ENCODE data around the gene SBNO1.

DNA sequence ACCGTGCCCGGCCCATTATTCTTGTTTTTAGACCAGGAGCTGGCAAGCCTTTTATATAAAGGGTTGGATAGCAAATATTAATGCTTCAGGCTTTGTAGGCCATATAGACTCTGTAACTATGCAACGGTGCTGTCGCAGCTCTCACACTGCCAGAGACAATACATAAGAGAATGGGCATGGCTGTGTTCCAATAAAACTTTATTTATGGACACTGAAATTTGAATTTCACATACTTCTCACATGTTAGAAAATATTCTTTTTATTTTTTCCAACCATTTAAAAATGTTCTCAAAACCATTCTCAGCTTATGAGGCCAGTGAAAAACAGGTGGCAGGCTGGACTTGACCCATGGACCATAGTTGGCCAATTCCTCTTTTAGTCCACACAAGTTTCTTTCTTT, 80.0 kb downstream of the SBNO1 start:
- TF ChIP-seq, protein P1, sequence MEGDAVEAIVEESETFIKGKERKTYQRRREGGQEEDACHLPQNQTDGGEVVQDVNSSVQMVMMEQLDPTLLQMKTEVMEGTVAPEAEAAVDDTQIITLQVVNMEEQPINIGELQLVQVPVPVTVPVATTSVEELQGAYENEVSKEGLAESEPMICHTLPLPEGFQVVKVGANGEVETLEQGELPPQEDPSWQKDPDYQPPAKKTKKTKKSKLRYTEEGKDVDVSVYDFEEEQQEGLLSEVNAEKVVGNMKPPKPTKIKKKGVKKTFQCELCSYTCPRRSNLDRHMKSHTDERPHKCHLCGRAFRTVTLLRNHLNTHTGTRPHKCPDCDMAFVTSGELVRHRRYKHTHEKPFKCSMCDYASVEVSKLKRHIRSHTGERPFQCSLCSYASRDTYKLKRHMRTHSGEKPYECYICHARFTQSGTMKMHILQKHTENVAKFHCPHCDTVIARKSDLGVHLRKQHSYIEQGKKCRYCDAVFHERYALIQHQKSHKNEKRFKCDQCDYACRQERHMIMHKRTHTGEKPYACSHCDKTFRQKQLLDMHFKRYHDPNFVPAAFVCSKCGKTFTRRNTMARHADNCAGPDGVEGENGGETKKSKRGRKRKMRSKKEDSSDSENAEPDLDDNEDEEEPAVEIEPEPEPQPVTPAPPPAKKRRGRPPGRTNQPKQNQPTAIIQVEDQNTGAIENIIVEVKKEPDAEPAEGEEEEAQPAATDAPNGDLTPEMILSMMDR (IDR thresholded peaks at IDR 0.05), result no peak
- TF ChIP-seq POLR2A (IDR thresholded peaks at IDR 0.05), result no peak

Measured in right lobe of liver (tissue), 4 donors.